DND-41 (cell line): Measurements from ENCODE around the gene MON1A.

Experiments
- CTCF ChIP-seq: IDR thresholded peaks from 2 replicates; pipeline ENCODE4 v1.5.1; 2012; ENCODE audit warnings: borderline replicate concordance, low read length, moderate library complexity, mild to moderate bottlenecking; ENCODE audit not compliant: poor library complexity, severe bottlenecking; ENCODE audit errors: extremely low read depth
- EZH2 ChIP-seq: IDR thresholded peaks from 3 replicates; pipeline ENCODE4 v1.6.1; 2012; ENCODE audit warnings: borderline replicate concordance, low read depth, mild to moderate bottlenecking, moderate library complexity, low read length, inconsistent platforms; ENCODE audit not compliant: severe bottlenecking

DNA sequence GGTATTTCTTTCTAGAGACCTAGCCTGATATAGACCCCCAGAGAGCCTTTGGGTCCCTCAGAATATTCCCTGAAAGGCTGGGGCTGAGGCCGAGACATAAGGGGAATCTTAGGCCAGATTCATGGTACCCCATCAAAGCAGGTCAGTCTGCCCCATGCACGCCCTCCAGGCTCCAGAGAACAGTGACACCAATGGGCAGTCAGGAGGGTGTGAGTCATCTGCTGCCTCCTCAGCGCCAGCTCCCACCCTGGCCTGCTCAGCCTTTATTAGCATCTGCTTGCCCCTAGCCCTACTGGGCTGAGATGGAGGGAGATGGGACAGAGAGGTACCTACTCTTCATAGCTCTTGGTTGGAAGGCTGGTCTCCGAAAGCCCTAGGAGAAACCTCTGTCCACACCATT, 45.6 kb downstream of the MON1A start:
- TF ChIP-seq CTCF (no peak), EZH2 (no peak)
